Measurements from ENCODE around the gene MPEG1. TPM values are rescaled to one million over a fixed set of nuclear protein-coding genes. Genes with fewer than 3 reads are reported as not detected.

MPEG1 gene, protein sequence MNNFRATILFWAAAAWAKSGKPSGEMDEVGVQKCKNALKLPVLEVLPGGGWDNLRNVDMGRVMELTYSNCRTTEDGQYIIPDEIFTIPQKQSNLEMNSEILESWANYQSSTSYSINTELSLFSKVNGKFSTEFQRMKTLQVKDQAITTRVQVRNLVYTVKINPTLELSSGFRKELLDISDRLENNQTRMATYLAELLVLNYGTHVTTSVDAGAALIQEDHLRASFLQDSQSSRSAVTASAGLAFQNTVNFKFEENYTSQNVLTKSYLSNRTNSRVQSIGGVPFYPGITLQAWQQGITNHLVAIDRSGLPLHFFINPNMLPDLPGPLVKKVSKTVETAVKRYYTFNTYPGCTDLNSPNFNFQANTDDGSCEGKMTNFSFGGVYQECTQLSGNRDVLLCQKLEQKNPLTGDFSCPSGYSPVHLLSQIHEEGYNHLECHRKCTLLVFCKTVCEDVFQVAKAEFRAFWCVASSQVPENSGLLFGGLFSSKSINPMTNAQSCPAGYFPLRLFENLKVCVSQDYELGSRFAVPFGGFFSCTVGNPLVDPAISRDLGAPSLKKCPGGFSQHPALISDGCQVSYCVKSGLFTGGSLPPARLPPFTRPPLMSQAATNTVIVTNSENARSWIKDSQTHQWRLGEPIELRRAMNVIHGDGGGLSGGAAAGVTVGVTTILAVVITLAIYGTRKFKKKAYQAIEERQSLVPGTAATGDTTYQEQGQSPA
- 10 to 100 TPM; 27.0 to 27.1 TPM for total RNA-seq
- 10 to 100 TPM in 1 of 2 donors, 1 to 10 TPM in 1; 4.3 to 23.0 TPM for polyA plus RNA-seq
- long read RNA-seq, donor 1, full-length matches to known transcripts, result 5 of 6 reads
- long read RNA-seq, donor 1, partial matches to known transcripts, result 0 of 6 reads
- long read RNA-seq, donor 1, other reads (novel, unspliced or antisense), result 1 of 6 reads
- long read RNA-seq, donor 2, full-length matches to known transcripts, result 7 of 7 reads
- long read RNA-seq, donor 2, partial matches to known transcripts, result 0 of 7 reads
- long read RNA-seq, donor 2, other reads (novel, unspliced or antisense), result 0 of 7 reads

DNA sequence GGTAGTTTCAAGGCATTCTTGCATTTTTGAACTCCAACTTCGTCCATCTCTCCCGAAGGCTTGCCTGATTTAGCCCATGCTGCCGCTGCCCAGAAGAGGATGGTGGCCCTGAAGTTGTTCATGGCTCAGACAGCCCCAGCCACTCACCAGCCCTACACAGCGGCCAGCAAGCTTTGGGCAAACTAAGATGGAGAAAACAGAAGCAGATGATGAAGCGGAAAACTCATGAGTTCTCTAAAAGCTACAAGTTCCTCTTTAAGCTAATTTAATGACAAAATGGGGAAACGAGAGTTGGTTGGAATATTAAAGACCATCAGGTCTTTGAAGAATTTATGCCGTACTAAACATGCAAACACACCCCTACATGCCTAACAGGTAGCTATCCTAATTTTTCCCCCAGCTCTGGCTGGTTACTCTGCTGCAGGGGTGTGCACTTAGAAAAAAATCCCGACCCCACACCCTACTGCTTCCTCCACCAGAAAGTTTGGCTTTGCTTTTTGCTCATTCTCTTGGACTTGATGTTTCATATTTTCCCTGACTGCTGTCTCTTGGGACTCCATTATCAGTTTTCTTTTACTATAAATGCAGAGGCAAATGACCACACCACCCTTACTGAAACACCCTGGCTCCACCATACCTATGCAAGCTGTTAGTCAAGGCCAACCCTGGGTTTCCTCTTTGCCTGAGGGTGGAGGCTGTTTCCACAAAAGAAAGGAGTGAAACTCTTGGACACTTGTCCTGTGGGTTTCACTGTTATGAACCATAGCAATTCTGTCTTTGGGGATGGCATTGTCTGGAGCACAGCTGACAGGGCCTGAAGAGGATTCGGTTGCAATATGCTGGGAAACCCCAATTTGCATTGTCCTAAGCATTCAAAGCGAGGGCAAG is at the start of gene MPEG1:
Gene MPEG1, minus strand, starts transcription at position 184 of the 888 bp plus-strand sequence. Its CDS starts 62 bp downstream, at position 122.
- 83 to 84% methylated on average over 10 of the region's 10 CpGs for WGBS, 2 donors
- Histone ChIP-seq H3K36me3 (ENCODE audit: control insufficient read depth in 1 of 2, insufficient read depth in 2 of 2, low read length in 1 of 2) (no peaks in the 10 kb centered on the region), H3K27ac (ENCODE audit: low read depth in 1 of 2, low read length in 2 of 2) (no peak within 1 kb of the TSS), H3K9me3 (ENCODE audit: control insufficient read depth, low read length) (no peaks in the 10 kb centered on the region), H3K4me3 (ENCODE audit: low read length in 2 of 2) (no peak within 1 kb of the TSS), H3K27me3 (ENCODE audit: control insufficient read depth in 1 of 2, insufficient read depth in 2 of 2, low read length in 1 of 2) (no peaks in the 10 kb centered on the region), H3K4me1 (ENCODE audit: control insufficient read depth in 1 of 2, insufficient read depth in 2 of 2, low read length in 2 of 2) (no peaks in the 10 kb centered on the region)
- no peak for ATAC-seq (ENCODE audit: low FRiP score)
- DNase-seq, result no peak
- intact Hi-C loops (cut with DNase I), result no loop called here

DNA sequence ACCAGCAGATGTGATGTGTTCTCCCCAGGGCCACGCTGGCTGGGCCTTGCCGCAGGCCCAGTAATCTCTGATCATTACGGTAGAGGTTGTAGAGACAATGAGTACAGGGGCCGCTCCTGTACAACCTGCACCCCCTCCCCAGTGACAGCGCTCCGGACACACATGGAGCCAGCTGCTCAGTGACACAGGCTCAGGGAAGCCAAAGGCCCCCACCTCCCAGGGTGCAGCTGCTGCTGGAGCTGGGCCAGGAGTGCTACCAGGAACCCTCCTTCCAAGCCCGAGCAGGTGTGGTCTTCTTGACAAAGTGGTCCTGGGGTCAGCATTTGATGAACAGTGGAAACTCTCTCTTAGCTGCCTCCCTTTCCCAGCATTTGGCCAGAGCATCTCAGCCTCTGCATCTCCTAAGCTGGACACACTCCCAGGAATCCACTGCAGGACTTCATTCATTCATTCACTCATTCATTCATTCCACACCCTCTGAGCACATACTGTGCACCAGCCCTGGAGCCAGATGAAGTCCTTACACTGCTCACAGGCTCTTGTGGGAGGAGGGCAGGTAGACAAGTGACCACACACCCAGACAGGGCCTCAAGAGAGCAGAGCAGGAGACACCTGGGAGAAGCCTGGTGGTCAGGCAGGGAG is 49.6 kb upstream of the MPEG1 start:
- WGBS, 2 donors, result 83 to 85% methylated on average over 7 of the region's 7 CpGs
- no peak overlapping the region for H3K27ac ChIP-seq (ENCODE audit: low read depth in 1 of 2, low read length in 2 of 2)
- no peaks in the 10 kb centered on the region for H3K27me3 ChIP-seq (ENCODE audit: control insufficient read depth in 1 of 2, insufficient read depth in 2 of 2, low read length in 1 of 2)
- H3K36me3 ChIP-seq (ENCODE audit: control insufficient read depth in 1 of 2, insufficient read depth in 2 of 2, low read length in 1 of 2), result no peaks in the 10 kb centered on the region
- intact Hi-C loops (cut with DNase I), result no loop called here
- H3K9me3 ChIP-seq (ENCODE audit: control insufficient read depth, low read length), result no peaks in the 10 kb centered on the region
- ATAC-seq (ENCODE audit: low FRiP score) (no peak), DNase-seq (no peak)
- no peaks in the 10 kb centered on the region for H3K4me1 ChIP-seq (ENCODE audit: control insufficient read depth in 1 of 2, insufficient read depth in 2 of 2, low read length in 2 of 2)
- no peak overlapping the region for H3K4me3 ChIP-seq (ENCODE audit: low read length in 2 of 2)

DNA sequence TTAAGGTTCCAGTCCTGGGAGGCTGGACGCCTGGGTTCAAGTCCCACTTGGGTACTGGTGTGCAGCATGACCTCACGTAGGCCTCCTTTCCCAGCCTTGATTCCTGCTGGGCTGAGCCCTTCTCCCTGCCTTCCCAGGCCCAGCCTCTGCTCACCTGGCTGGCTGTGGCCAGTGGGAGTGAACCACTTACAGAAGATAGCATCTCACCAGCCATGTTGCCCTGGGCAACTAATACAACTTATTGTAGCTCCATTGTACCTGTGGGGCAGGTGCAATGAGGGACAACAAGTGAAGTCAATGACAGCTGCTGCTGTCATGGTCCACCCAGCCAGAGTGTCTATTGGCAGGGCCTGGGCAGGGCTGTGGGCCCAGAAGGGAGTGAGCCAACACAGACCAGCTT is 48.4 kb upstream of the MPEG1 start:
- no peak overlapping the region for H3K4me3 ChIP-seq (ENCODE audit: low read length in 2 of 2)
- WGBS, 2 donors, result 84 to 86% methylated on average over 2 of the region's 2 CpGs
- H3K4me1 ChIP-seq (ENCODE audit: control insufficient read depth in 1 of 2, insufficient read depth in 2 of 2, low read length in 2 of 2), result no peaks in the 10 kb centered on the region
- no peaks in the 10 kb centered on the region for H3K36me3 ChIP-seq (ENCODE audit: control insufficient read depth in 1 of 2, insufficient read depth in 2 of 2, low read length in 1 of 2)
- H3K27me3 ChIP-seq (ENCODE audit: control insufficient read depth in 1 of 2, insufficient read depth in 2 of 2, low read length in 1 of 2), result no peaks in the 10 kb centered on the region
- no peak for ATAC-seq (ENCODE audit: low FRiP score)
- H3K27ac ChIP-seq (ENCODE audit: low read depth in 1 of 2, low read length in 2 of 2), result no peak overlapping the region
- intact Hi-C loops (cut with DNase I), result no loop called here
- no peaks in the 10 kb centered on the region for H3K9me3 ChIP-seq (ENCODE audit: control insufficient read depth, low read length)
- DNase-seq, result no peak

DNA sequence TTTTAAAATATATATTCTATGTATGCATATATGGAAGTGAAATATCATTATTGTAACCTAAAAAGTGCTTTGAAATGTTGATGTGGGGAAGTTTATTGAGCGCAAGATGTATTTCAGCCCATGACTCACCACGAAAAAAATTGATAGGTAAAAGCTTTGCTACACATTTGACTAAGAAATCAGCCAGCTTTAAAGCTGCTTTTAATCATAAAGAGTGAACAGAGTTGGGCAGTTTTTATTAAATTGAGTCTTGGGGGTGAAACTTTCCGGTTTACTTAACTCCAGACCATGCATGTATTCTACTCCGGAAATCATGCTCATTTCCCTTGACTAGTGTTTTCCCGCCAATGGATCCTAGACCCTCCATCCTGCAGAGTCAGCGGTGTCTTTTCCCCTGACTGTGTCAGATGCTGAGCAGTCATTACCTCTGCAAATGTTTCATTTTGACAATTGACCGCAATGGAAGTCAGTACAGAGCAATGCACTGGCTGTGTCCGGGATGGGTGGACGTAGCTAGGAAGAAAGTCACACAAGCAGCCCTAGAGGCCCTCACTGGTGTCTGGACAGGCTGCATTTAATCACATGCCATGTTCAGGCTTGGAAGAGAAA is 47.2 kb upstream of the MPEG1 start:
- ATAC-seq (ENCODE audit: low FRiP score) (no peak), DNase-seq (no peak)
- WGBS, 2 donors, result 84 to 87% methylated on average over 9 of the region's 9 CpGs
- no peaks in the 10 kb centered on the region for H3K9me3 ChIP-seq (ENCODE audit: control insufficient read depth, low read length)
- H3K4me3 ChIP-seq (ENCODE audit: low read length in 2 of 2), result no peak overlapping the region
- no peaks in the 10 kb centered on the region for H3K4me1 ChIP-seq (ENCODE audit: control insufficient read depth in 1 of 2, insufficient read depth in 2 of 2, low read length in 2 of 2)
- no peaks in the 10 kb centered on the region for H3K36me3 ChIP-seq (ENCODE audit: control insufficient read depth in 1 of 2, insufficient read depth in 2 of 2, low read length in 1 of 2)
- no peaks in the 10 kb centered on the region for H3K27me3 ChIP-seq (ENCODE audit: control insufficient read depth in 1 of 2, insufficient read depth in 2 of 2, low read length in 1 of 2)
- intact Hi-C loops (cut with DNase I), result no loop called here
- no peak overlapping the region for H3K27ac ChIP-seq (ENCODE audit: low read depth in 1 of 2, low read length in 2 of 2)

DNA sequence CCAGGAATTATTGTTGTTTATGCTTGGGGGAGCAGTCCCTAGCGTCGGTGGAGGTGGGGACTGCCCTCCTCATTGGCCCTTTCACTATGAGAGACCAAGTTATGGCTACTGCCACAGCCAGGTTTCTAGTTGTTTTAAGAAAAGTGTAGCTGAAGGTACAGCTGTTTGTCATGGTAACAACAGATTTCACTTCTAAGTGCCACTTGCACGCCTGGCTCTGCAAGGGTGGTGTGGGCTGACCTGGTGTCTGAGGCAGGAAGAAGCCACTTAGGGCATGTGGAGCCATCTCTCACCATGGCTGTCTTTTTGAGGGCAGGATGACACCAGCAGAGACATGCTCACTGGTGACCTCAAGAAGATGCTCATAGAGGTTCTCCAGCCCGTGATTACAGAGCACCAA is 46.3 kb upstream of the MPEG1 start:
- no peak for ATAC-seq (ENCODE audit: low FRiP score)
- H3K4me3 ChIP-seq (ENCODE audit: low read length in 2 of 2), result no peak overlapping the region
- H3K4me1 ChIP-seq (ENCODE audit: control insufficient read depth in 1 of 2, insufficient read depth in 2 of 2, low read length in 2 of 2), result no peaks in the 10 kb centered on the region
- no peak for DNase-seq
- no peaks in the 10 kb centered on the region for H3K9me3 ChIP-seq (ENCODE audit: control insufficient read depth, low read length)
- no peak overlapping the region for H3K27ac ChIP-seq (ENCODE audit: low read depth in 1 of 2, low read length in 2 of 2)
- WGBS, 2 donors, result 64 to 68% methylated on average over 4 of the region's 4 CpGs
- no peaks in the 10 kb centered on the region for H3K27me3 ChIP-seq (ENCODE audit: control insufficient read depth in 1 of 2, insufficient read depth in 2 of 2, low read length in 1 of 2)
- intact Hi-C loops (cut with DNase I), result no loop called here
- no peaks in the 10 kb centered on the region for H3K36me3 ChIP-seq (ENCODE audit: control insufficient read depth in 1 of 2, insufficient read depth in 2 of 2, low read length in 1 of 2)

DNA sequence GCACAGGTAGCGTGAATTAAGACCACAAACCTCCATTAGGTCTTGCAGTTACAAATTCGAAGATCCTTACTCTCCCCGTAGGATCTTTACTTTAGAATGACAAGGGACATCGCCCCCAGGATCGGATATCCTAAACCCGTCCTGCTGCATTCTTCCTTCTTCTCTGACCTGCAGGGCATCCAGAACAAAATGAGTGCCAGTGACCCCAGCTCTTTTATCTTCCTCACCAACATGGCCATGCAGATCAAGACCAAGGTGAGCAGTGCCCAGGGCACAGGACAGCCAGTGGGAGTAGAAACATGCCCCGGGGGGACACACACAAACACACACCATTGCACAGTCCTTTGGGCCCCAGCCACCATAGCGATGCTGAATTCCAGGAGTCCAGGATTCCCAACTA is 42.6 kb upstream of the MPEG1 start:
- no peak for DNase-seq
- no peaks in the 10 kb centered on the region for H3K27me3 ChIP-seq (ENCODE audit: control insufficient read depth in 1 of 2, insufficient read depth in 2 of 2, low read length in 1 of 2)
- H3K4me1 ChIP-seq (ENCODE audit: control insufficient read depth in 1 of 2, insufficient read depth in 2 of 2, low read length in 2 of 2), result no peaks in the 10 kb centered on the region
- H3K9me3 ChIP-seq (ENCODE audit: control insufficient read depth, low read length), result no peaks in the 10 kb centered on the region
- H3K27ac ChIP-seq (ENCODE audit: low read depth in 1 of 2, low read length in 2 of 2), result no peak overlapping the region
- no peak for ATAC-seq (ENCODE audit: low FRiP score)
- no peaks in the 10 kb centered on the region for H3K36me3 ChIP-seq (ENCODE audit: control insufficient read depth in 1 of 2, insufficient read depth in 2 of 2, low read length in 1 of 2)
- 69 to 71% methylated on average over 8 of the region's 8 CpGs for WGBS, 2 donors
- intact Hi-C loops (cut with DNase I), result no loop called here
- no peak overlapping the region for H3K4me3 ChIP-seq (ENCODE audit: low read length in 2 of 2)

DNA sequence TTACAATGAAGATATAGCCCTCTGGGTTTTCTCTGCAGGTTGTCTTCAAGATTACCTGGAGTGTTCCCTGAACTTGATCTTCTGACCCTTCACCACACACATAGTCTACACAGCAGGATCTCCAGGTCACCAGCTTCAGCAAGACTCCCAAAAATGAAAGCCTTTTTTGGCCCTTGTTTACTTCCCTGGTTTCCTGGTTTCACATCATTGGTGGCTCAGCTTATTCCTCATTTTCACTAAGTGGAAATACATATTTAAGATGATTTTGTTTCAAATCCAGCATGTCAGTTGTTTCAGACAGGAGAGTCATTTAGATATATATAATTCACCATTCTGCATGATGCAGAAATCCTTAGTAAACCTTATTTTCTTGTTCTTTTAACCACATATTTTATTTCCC is 41.6 kb upstream of the MPEG1 start:
- DNase-seq (no peak), ATAC-seq (ENCODE audit: low FRiP score) (no peak)
- Histone ChIP-seq H3K36me3 (ENCODE audit: control insufficient read depth in 1 of 2, insufficient read depth in 2 of 2, low read length in 1 of 2) (no peaks in the 10 kb centered on the region), H3K4me1 (ENCODE audit: control insufficient read depth in 1 of 2, insufficient read depth in 2 of 2, low read length in 2 of 2) (no peaks in the 10 kb centered on the region), H3K27ac (ENCODE audit: low read depth in 1 of 2, low read length in 2 of 2) (no peak overlapping the region), H3K4me3 (ENCODE audit: low read length in 2 of 2) (no peak overlapping the region), H3K9me3 (ENCODE audit: control insufficient read depth, low read length) (no peaks in the 10 kb centered on the region), H3K27me3 (ENCODE audit: control insufficient read depth in 1 of 2, insufficient read depth in 2 of 2, low read length in 1 of 2) (no peaks in the 10 kb centered on the region)
- intact Hi-C loops (cut with DNase I), result no loop called here

Measured in aorta (tissue), 5 donors.